Measurements from ENCODE around the gene PTGR3.

Gene PTGR3

DNA sequence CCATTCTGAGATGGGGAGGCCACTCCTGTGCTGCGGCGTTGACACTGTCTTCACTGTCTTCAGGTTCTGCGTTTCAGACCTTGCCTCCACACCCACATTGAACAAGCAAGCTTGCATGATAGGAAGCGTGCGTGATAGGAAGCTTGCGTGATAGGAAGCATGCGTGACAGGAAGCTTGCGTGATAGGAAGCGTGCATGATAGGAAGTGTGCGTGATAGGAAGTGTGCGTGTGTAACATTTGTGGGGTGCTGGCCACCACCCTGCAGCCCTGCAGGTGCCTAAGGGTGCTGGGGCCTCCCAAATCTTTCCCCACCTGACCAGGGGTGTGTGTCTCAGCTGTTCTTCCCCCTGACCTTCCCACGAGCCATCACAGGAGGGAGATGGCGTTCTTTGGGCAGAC, 27.0 kb upstream of the PTGR3 start:
- no peak for DNase-seq (ENCODE audit: low read depth in 2 of 2)

DNA sequence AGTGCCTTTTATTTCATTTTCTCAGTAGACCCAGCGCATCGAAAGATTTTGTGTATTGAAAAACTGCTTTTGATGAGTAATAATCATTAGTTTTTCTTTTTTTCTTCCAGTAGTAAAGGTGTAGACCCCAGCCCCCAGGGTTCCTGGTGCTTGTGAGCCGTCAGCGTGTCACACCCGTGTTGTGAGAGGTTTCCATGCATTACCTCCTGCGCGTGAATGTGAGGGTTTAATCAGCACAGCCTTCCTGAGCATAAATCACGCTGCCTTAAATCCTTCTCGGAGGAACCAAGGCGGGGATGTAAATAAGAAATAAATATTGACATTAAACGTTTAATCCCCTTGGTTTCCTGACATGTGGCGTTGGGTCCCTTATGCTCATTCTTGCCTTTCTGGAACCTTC, 26.0 kb upstream of the PTGR3 start:
- DNase-seq (ENCODE audit: low read depth in 2 of 2), result no peak

DNA sequence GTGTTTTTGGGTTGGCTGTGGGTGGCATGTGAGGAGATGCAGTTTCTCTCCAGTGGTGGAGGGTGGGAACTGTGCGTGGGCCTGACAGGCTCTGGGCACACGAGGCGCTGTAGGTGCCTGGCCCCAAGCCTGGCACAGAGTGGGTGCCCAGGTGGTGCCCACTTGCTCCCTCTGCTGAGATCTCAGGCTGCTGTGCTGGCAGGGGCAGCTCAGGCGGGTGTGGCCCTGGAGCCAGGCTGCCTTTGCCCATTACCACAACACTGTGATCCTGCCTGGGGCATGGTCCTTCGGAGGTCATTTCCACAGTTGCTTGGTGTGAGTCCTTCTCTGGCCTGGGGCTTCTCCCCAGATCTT, 22.1 kb upstream of the PTGR3 start:
- no peak for DNase-seq (ENCODE audit: low read depth in 2 of 2)

DNA sequence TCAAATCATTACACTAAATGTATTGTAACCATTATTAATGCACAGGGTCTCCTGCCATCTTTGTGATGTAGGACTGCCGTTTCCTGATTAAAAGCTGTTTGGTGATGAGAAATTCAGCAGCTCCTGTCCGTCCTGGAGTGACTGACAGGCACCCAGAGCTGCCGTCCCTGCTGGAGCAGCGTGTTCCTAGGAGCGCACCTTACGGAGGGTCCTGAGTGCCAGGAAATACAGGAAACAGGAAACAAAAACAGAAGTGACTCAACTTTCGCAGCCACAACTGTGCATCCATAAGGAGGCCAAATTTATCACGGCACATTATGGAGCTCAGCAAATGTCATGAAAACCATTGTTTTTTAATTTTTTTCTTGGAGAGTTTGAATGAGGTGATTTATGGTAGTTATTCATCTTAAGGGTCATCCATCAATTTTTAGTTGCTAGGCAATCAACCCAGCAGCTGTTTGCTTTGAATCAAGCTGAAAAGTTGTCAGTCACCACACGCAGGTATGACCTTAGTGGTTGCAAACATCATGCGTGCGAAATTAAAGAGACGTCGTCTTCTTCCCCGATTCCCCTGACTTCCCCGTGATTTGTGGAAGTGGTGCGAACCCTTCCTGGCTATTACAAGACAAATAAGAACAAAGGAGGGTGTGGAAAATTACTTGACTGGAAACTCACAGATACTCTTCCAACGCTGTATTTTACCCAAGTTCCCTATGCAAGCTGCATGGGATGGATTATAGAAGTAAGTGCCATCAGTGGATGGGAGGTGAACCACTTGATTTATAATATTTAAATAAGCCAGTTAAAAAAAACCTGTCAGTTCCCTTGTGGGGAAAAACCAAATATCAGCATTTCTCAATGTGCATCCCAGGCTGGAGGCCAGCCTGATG, 21.5 kb upstream of the PTGR3 start:
- no peak for DNase-seq (ENCODE audit: low read depth in 2 of 2)

DNA sequence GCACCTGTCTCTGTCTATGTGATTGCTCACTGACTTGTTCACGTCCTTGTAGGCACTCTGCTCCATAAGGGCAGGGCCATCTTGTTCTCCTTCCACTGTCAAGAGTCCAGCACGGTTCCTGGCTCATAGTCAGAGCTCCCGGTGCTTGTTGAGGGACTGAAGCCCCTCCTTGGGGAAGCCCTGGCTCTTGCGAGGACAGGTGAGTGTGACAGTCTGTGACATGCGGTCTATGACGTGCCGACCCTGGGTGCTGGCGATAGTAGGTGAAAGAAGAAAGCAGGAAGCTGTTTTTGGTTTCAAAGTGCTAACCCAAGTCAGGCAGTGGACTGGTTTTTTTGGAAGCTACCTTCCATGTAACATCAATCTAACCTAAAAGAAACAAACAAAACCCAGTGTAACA, 20.5 kb upstream of the PTGR3 start:
- no peak for DNase-seq (ENCODE audit: low read depth in 2 of 2)

DNA sequence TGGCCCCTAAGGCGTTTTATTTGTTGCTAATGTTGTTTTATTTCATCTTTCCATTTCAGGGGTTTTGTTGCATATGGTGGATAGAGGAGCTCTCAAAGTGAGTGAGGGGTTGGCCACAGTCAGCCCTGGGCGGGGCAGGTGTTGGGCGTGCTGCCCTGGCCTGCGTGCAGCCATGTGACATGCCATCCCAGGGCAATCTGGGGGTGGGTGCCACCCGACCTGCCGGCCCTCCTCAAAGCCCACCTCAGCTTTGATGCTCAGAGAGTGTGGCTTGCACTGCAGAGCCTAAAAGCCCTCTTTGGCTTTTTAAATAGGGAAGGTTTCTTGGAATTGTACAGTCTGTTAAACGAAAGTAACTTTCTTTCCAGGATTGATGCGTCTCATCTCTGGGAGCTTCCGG, 20.0 kb upstream of the PTGR3 start:
- no peak for DNase-seq (ENCODE audit: low read depth in 2 of 2)

DNA sequence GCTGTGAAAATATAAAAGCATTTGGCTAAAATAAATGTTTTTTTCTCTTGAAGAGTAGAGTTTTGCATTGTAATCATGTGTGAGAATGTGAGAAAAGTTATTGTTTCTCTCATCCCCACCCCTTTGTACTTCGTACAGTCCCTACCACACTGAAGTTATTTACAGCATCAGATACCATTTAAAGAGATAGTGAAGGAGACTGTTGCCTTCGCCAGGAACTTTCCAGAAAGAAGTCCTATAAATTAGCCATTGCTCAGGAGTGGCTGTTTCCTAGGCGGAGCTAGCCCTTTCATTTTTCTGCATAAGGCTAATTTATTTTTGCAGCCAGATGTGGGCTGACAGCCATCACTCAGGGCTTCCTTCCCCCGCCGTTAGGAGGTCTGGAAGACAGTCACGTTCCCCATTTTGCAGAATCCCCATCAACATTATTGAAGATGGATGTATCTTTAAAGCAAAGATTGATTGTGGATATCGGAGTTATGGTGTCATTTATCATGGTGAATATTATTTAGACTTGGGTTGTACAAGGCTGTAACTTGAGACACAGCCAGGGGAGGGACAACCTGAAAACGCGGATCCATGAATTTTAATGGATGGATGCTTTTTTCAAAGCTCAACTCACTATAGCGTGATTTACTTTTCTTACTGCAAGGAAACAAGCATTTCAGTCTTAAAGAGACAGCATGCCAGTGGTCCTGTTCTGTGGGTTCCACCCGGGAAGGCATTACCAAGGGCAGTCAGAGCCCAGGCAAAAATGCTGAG, 18.8 kb upstream of the PTGR3 start:
- DNase-seq (ENCODE audit: low read depth in 2 of 2), result no peak

DNA sequence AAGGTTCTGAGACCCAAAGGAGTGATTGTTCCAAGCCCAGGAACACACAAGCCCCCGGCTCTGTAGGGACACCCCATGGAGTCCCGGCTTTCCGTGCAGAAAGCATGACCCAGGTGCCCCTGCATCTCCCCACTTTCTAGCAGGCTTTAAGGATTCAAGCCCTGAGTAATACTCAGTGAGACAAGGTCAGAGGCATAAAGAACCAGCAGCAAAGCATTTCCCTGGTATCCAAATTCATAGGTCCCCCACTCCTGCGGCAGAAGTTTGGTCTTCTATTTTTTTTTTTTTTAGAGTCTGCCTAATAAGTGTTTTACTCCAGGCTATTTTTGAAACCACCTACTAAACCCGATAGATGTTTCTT, 18.0 kb upstream of the PTGR3 start:
- no peak for DNase-seq (ENCODE audit: low read depth in 2 of 2)

DNA sequence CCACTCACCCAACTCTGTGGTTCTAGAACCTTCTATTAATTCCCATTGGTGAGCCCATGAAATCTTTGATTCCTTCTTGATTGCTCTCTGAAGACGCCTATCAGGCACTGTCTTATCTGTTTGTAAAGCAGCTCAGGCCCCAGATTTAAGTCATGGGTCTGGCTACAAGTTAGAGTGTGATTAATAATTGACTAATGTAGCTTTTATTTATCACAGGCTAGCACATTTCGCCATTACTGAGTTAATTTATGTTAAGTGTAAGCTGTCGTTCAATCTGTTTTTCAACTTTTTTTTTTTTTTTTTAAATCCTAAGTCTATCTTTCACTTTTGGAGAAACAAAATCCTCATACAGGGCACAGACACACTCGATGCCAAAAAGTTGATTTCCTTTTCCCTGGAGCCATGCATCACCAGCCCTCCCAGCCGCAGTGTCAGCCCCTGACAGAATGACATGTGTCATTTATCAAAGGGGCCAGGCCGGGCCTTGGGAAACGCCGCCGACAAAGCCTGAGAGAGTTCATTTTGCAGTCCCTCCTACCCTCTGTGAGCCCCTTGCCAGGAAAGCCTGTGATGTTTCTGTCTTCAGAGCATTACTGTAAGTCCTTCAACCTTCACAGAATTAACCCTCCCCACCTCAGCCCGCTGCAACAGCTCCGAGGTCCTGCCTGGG, 17.5 kb upstream of the PTGR3 start:
- no peak for DNase-seq (ENCODE audit: low read depth in 2 of 2)

DNA sequence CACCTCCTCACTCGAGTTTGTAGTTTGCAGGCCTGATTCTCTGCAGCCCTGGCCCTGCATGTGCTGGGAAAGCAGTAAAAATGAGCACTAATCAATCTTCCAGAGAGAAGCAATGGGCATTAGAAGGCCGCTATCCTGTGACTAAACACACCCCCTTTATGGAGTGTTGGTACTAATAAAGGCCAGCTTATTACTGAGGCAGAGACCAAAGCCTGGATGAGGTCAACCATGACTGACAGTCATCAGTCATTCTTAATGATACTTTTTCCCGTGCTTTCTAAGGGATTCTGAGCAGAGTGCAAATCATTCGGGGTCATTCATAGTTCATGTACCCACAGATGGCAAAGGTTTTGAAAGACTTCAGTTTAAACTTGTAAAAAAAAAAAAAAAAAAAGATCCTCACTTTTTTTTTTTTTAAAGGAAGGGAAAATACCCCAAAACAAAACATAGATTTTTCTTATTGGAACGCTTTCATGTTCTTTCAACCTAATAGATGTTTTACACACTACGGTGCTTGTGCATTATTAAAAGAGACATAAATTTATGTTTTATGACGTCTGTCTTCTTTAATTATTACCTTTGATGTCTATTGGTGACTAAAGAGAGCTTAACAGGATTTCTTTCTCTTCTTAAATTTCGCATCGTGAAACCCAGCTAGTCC, 14.9 kb upstream of the PTGR3 start:
- DNase-seq (ENCODE audit: low read depth in 2 of 2), result no peak

DNA sequence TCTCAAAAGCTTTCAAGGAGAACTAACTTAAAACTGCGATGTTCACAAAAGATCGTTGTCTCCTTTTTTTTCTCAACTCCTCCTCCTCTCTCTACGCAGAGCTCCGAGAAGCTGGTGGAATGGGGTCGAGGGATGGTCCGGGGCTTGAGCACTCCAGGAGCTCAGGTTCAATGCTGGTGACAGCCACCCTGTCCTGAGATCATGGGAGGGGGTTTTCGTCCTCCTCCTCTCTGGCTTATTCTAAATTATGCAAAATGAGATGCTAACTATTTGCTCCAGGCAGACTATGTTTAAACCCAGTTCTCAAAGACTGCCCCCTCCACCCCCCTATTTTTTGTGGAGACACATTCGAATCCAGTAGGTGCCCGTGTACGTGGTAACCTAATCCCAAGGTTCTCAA, 13.5 kb upstream of the PTGR3 start:
- no peak for DNase-seq (ENCODE audit: low read depth in 2 of 2)

DNA sequence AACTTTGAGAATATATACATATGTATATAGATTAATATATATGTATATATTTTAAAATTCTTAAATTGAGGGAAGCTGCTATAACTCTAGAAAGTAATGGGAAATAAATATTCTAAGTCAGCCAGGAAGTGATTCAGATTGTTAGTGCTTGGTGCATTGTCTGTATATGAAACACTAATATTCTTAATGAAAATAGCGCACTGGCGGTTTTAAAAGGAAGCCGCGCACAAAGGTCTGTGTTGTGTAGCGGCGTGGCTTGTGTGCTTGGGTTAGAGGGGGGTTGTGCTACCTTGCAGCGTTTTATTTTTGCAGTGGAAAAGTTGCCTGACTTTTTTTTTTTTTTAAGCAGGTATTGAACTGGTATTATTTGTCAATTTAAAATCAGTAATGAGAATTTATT, 13.0 kb upstream of the PTGR3 start:
- no peak for DNase-seq (ENCODE audit: low read depth in 2 of 2)

DNA sequence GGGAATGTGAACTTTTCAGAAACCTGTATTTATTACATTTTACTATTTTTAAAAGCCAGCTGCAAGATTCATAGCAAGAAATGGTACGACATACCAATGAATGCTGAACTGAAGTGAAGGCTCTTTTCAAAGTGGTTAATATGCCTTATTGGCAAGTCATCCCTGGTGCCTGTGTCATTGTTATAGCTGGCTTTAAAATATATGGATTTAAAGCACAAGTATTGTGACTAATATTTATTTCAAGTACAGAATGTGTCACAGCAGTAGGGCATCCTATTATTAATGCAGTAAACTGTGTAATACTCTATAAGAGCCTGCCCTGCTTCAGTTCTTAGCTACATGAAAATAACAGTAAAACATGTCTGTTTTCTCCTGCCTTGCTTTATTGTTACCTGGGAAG, 12.5 kb upstream of the PTGR3 start:
- DNase-seq (ENCODE audit: low read depth in 2 of 2), result no peak

DNA sequence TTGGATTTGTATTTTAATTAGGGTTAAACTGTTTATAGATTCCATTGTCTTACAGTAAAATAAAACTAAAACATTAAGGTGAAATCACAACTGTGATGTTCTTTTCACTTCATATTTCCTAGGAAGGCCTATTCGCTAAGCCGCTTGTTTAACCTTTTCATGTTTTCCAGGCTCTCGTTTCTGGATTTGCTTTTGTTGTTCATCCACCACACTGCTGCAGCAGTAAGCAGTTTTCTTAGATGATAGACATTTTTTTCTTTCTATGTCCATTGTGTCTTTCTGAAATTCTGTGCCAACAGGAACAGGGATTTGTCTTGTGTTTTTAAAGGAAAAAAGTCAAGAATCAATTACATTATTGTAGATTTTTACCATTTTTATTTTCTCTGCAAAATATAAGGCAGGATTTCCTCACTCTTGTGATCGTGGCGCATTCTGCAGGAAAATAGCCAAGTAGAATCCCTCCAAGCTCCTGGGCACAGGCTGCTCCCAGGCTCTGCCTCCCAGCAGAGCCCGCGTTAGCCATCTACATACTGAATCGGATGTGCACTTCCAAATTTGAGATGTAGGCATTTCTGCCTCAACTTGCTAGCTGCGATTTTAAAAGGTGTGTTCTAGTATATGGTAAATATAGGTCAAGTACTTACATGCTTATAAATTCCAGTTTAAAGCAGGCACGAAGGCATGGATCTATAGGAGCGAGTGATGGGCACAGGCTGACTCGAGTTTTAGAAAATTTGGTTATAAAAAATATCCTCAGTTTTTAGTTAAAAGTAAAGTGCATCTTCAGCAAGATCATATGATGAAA, 11.8 kb upstream of the PTGR3 start:
- DNase-seq (ENCODE audit: low read depth in 2 of 2), result no peak

DNA sequence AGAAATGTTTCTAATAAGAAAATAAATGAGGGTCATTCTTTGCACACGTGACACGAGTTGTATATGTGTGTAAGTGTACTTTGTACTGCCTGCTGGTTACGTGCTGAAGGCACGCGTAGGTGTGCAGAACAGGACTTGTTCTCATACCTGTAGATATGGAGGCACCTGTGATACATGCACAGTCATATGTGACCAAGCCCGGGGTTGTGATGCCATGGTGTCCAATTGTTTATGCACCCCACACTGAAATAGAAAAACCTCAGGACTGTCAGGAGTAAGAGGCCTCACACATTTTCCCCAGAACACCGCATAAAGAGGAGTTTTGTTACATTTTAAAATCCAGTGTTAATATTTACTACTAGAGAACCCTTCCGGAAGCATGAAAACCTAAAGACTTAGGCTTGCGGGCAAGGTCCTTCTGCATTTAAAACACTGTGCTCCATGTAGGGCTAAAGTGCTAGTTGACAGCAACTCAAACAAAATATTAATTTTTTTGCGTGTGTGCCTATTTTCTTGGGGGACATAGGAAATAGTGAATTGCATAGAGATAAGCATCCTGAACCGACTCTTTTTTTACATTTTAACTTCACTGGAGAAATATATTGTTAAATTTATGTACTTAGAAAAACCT, 10.9 kb upstream of the PTGR3 start:
- DNase-seq (ENCODE audit: low read depth in 2 of 2), result no peak

DNA sequence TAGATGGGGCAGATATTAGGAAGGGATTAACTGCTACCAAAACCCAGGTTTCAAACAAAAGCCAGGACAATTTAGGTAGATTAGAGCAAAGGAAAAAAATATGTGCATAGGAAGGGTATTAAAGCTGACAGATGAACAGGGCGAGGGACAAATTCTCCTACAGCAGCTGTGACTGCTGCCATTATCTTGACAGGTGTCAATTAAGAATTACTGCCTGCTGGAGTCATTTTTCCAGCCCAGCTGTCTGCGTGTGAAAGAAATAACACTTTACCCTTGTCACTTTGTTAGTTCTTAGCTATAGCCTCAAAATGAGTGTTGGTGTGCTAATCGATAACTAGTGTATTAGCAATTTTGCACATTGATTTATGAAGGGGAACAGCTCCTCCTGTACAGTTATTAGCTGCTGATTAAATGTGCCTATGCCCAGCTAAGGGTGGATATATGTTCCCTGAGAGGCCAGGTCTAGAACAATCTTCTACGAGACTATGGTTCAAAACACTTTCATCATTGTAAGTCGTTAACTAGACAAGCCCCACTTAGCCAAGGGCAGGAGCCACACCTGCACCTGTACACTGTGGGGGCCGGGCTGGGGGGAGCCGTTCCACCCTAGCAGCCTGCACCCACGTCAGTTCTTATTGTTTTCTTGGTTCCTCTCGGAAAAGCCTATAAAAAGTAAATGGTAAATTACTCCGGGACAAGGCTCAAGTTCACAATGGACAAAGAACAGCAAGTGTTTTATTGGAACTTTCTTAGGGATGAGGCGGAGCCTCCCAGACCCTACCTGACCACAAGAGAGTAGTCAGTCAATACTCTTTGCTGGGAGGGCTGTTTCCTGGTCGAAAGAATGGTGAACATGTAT, 9.4 kb upstream of the PTGR3 start:
- no peak for DNase-seq (ENCODE audit: low read depth in 2 of 2)

DNA sequence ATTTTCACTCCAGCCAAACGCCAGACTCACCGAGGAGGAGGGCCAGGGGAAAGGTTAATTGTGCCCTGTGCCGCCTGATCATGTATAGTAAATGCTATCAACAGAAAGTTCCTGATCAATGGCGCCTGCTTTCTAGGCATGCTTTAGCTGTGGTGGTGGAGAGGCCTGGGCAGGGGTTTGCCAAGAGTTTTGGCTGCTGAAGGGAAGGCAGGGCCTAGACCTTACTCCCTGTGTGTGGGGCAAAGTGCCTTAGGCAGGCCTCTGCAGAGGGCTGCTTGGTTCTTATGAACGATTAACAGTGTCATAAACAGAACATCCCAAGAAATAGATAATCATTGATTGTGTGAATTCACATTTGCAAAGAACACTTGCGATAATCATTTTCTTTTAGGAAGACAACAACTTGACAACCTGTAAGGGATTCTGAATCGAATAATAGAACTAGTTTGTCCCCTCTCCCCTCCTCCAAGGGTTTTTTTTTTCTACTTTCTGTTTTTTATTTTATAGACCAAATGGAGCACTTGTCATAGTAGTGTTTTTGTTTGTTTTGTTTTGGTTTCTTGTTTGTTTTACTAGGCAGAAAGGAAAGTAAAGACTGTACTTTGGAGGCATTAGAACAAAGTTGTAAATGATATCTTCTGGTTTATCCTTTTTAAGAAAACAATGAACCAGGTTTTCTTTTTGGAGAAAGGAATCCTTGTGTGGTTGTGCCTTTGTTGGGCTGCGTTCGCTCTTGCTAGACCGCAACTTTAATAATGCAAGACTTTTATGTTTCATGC, 8.2 kb upstream of the PTGR3 start:
- DNase-seq (ENCODE audit: low read depth in 2 of 2), result no peak

DNA sequence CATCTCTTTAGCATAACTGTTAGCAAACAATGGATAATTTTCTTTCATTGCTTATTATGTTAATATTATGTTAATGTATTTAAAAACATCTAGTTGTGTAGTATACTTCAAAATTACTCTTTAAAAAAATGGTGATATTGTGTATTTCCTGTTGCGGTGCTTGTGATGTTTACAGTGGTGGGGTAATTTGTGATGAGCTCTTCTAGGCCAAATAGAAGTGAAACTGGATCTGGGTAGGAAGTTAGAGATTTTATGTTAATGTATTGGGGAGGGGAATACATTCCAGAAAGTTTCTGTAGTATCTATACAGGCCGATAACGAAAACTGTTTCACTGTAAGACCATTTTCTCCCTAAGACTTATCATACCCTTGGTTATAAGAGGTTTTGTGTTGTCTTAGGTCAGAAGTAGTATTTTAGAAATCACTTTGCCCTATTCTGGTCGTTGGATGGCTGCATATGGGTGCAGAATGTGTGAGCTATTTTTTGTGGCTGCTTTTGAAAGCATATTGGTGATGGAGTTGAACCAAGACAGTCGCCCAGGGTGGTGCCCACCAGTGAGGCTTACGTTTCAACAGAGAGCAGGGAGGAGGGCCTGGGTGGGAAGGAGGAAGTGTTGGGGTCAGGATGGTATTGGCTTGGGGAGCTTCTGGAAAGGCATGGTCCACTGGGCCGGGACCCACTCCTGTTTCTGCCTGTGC, 7.4 kb upstream of the PTGR3 start:
- no peak for DNase-seq (ENCODE audit: low read depth in 2 of 2)

DNA sequence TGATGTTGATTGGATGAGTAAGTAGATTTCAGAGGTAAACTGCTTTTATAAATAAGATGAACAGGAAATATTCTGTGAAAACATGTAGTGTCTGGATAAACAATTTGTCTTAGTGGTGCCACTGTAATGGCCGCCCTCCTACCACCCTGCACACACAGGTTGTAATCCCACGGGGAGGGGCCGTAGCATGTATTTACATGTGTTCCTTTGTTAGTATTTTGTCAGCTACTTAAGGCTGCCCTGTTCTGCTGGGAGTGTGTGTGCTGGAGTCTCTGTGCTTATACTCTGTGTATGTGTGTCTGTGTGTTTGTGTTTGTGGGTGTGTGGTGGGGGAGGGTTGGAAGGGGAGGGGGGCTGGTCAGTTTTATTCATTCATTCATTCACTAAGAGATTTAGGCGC, 6.7 kb upstream of the PTGR3 start:
- DNase-seq (ENCODE audit: low read depth in 2 of 2), result no peak

Data from stimulated activated CD4-positive, alpha-beta T cell treated with anti-CD3 and anti-CD28 coated beads, Interleukin-1b, Interleukin-23, amount 100 ng/mL, for 4 hours (primary cell).